HG02678 (cell line): ENCODE data around the gene TFF2.

Source experiments
- ATAC-seq: cut with Tn5 transposase; IDR thresholded peaks from one replicate; pipeline ENCODE4 v1.9.1; 2021; ENCODE audit warnings: mild to moderate bottlenecking, moderate library complexity; ENCODE audit not compliant: unreplicated experiment

TFF2 gene

GRCh38 chr21:42350927-42351426 lies at the start of gene TFF2:
TSS of gene TFF2 (minus strand) at chr21:42350994. CDS start at chr21:42350957, 37 bp downstream.
- ATAC-seq, result no peak

DNA sequence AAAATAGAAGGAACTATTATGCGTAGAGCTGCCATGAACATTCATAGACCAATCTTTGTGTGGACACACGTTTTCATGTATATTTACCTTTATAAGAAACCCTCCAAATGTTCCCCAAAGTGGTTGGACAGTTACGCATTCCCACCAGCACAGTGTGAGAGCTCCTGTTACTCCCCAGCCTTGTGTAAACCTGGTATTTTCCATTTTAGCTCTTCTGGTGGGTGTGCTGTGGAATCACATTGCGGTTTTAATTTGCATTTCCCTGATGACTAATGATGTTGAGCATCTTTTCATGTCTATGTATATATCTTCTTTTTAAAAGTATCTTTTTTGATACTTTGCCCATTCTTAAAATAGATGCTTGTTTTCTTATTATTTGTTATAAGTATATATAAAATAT lies 49.7 kb upstream of the TFF2 start:
- ATAC-seq, result no peak

- no peak for ATAC-seq
Measured at GRCh38 chr21:42398436-42399028, 47.7 kb upstream of the TFF2 start.

DNA sequence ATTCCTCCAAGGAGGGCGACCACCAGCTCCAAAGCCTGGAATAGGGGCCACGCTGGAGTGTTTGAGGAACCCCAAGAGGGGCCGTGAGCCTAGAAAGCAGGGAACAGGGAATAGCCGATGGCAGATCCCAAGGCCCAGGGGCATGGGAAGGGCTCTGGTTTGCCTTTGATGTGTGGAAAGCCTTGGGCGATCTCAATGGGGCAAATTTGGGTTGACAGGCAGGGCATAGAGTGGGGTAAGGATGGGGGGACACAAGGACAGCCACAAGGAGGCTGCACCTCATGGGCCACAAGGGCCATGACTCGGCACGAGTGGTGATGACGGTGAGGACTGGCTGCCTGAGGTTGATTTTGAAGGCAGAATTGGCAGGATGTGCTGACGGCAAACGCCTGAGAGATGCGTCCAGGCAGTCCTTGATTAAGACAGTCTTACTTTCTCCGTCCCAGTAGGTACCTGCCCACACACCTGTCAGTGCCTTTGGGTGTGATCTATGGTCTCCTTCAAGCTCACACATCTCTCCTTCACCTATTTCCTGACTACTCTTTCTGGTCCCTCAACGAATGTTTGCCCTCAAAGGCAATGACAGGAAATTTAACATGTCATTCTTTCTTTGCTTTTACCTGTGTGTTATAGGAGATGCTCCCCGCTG lies 47.1 kb upstream of the TFF2 start:
- no peak for ATAC-seq

DNA sequence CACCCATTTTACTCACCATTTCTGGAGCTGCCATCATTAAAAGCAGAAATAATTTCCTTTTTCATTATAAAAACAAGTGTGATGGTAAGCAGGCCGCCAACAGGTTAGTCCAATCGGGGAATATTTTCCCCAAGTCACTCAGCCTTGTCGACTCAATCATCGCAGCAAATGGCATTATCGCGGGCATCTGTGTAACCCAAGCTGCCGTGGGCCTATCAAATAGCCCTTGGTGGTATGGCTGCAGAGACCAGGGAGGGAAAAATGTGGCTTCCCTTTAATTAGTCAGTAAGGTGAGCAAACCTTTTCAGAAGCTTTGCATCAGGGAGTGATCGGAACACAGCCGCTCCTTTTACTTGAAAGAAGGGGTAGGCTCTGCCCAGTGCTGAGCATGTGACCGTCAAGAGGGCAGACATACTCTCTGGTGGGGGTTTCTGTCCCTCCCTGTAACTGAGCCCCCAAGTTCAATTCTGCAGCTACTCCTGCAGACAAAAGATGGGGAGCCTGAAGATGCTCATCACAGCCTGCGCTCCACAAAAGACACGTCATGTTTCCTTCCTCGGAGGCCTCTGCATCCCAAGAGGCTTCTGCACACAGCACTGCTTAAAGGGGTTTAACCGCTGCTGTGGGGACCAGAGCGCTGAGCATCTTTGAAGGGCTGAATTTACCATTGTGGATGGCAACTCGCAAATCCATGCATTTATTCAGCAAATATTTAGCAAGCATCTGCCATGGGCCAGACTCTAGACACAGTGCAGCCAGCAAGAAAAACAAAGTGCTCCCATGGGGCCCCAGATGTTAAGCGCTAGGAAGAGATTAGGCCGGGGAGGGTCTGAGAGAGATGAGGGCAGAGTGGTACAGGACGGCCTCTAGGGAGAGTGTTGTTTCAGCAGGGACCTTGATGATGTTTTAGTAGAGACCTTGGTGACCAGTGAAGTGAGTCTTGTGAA lies 46.3 kb upstream of the TFF2 start:
- ATAC-seq, result no peak

DNA sequence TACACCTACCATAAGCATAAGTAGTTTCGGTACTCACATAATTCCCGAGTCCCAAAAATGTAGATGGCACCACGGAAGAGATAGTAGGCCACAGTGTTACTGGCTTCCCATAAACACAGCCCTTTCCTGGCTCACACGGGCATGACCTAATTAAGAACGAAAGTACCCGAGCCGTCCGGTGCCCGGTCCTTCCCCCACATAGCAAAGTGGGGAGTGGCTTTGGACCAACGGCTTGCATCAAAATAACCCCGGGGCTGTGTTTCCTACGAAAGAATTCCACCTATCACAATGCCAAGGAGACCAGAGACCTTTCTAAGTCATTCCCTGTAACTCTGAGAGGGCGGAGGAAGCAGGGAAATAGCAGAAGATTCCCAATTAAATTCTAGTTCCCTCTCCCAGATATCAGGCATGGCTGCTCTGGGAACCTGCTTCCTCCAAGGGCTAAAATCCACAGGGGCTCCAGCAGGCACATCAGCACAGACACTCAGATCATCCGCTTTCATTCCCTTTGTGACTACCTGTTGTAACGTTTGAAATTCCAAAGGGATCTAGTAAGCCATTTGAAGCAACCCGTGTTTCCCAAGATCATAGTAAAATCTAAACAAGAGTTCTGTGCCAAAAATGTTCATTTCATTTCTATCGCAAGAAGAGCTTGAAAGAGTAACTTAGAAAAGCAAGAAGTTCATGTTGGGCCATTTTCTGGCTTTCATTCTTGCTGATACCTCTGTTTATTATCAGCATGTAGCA lies 45.3 kb upstream of the TFF2 start, which contains the start of gene TMPRSS3:
TSS of gene TMPRSS3 (minus strand) at position 148 of the 747 bp plus-strand sequence. CDS start 635 bp downstream, outside the sequence.
- no peak for ATAC-seq

DNA sequence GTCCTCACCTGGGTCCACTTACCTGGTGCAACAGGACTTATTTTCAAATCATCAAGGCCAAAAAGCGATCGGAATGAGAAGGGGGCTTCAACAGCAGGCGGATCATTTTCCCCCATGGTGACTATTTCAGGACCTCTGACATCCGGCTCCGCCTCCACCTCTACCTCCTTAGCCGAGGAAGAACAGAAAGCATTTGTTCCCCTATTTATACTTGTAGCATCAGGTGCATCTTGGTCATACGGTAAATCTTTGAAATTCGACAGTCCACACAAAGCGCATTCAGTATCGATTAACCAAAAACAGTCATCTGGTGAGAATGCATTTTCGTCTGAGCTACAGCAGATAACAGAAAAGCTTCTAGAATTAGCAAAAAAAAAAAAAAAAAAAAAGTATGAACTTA lies 44.5 kb upstream of the TFF2 start:
- ATAC-seq, result no peak

DNA sequence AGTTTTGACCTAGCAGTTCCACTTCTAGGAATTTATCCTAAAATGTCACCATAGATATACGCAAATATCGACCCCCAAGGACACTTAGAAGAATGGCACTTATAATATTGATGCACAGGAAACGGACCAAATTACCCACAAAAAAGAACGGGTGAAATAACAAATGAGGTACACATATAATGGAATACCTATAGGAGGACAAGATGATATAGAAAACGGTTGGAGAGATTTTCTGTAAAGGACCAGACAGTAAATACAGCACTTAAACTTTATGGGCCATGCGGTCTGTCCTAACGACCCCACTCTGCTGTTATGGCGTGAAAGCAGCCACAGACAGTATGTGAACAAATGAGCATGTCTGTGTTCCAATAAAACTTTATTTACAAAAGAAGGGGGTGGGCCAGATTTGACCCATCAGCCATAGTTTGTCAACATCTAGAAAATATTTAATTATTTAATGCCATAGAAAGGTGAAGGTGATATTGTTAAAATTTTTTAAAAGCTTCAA lies 42.7 kb upstream of the TFF2 start:
- ATAC-seq, result no peak

DNA sequence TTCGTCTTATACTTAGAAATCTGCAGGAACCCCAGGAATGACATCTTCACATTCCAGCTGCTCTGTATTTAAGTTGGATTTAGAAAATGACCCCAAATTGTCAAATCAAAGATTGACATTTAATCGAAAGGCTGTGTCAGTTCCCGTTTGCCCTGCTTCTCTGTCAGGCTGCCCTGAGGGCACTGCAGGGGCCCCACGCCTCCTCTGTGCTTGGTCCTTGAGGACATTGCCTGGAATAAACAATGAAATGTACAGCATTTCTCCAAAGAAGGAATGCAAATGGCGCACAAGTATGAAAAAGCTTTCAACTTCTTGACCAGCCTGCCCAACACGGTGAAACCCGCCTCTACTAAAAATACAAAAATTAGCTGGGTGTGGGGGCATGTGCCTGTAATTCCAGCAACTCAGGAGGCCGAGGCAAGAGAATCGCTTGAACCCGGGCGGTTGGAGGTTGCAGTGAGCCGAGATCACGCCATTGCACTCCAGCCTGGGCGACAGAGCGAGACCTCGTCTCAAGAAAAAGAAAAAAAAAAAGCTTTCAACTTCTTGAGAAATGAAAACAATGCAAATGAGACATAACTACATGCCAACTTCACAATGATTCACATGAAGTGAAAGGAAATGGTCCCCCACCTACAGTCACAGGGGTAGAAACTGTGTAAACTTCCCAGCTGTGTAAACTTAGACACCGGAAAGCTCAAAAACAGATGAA lies 42.1 kb upstream of the TFF2 start:
- peak; percentile 65 for ATAC-seq

DNA sequence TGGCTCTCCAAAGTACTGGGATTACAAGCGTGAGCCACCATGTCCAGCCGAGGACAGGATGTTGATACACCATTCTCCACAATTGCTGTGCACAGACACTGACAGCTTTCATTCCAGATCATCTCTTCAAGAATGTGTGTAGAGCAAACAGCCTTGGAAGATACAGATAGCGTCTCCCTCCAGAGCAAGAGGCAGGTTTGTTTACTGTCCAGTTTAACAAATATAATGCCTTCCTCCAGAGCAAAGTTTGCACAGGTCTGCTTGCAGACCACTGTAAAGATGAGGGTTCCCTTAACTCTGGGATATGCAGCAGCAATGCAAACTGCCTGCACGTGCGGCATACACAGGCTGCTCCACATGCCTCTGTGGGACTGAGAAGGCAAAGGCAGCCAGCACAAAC lies 40.5 kb upstream of the TFF2 start:
- ATAC-seq, result no peak

GRCh38 chr21:42390696-42391095 lies 39.9 kb upstream of the TFF2 start:
- no peak for ATAC-seq

GRCh38 chr21:42390193-42390592 lies 39.4 kb upstream of the TFF2 start:
- no peak for ATAC-seq

- no peak for ATAC-seq
Measured at GRCh38 chr21:42389449-42389835, 38.6 kb upstream of the TFF2 start.

GRCh38 chr21:42388740-42389448 lies 38.1 kb upstream of the TFF2 start:
- ATAC-seq, result no peak

- no peak for ATAC-seq
Measured at GRCh38 chr21:42387843-42388340, 37.1 kb upstream of the TFF2 start.

DNA sequence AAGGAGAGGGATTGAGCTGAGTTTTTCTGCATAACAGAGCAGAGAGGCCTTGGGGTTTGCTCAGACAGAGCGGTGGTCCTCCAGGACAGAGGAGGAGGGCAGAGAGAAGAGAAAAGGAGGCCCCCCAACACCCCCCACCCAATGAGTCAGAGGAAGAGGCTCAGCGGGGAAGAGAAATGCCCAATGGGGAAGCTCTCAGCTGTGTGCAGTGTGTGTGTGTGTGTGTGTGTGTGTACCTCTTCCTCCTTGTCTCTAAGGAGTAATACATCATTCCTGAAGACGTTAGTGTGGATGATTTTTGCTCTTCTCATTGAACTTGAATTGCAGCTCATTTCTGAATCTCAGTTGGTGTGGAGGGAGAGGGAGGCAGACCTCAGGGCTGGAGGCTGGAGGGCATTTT lies 36.4 kb upstream of the TFF2 start:
- ATAC-seq, result no peak

DNA sequence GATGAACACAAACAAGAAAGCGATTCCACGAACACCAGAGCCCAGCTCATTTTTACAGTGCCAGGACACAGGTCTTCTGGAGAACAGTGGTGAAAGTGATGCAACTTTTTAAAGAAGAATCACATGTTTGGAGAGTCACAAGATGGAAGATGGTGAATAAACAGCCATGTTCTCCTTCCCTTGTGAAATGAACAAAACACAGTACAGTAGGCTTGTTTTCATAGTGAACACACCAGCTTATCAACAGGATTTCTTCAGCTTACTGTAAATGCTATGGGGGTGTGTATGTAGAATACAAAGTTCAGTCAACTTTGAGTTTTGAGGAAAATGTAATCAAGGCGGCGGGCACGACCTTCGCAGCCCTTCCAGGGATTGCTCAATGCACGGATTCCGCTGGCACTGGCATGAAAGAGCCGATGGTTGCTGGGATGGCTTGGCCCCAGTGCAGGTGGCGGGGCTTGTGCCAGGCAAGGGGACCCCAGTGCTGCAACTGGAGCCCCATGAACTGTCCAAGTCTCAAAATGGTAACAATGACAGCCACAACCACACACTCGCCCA lies 35.3 kb upstream of the TFF2 start:
- ATAC-seq, result no peak

DNA sequence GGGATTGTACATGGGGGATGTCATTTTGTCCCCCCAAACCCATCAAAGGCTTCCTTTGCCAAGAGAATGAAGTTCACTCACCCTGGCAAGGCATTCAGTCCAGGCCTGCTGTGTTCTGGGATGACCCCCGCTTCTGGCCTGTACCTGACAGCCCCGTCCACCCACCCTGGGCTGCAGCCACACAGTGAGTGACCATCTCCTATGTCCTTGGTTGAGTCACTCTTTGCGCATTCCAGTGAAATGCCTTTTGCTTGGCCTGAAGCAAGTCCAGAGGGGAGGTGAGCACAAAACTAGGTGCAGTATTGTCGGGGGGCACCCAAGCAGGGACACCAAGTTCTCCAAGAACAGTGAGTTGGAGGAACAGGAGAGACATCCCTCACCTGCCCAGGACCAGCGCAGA lies 34.8 kb upstream of the TFF2 start:
- ATAC-seq, result no peak

DNA sequence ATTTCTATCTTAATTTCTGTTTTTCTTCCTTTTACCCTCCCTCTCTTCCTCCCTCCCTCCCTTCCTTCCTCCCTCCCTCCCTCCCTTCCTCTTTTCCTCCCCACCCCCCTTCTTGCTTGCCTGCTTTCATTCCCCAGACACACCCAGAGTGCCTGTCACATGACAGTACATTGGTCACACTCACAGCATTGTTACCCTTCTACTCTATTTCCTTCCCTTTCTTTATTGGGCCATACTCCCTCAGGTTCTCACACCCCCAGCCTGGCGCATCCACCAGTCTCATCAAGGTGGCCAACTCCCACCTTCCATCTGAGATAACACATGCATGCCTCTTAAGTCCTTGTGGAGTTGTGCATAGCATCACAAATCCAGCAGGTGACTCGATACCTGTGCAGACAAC lies 34.2 kb upstream of the TFF2 start:
- no peak for ATAC-seq
